Measurements from ENCODE around the gene FTCDNL1.

Gene FTCDNL1

DNA sequence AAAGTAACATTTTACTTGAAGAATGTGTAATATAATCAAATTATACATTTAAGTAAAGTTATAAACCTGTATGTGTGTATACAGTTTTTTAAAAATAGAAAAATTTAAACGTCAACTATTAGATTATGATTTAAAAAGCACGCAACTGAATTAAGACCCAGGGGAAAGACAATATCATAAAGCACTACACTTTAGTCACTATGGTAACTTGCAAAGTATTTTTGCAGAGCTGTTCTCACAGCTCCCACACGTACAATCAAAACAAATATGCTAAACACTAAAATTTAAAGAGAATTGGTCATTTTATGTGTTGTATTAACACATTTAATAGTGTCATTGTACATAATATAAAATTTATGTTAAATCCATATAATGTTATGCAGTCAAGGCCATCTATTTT is 59.7 kb downstream of the FTCDNL1 start:
- H3K4me3 ChIP-seq (ENCODE audit: extremely low read depth, insufficient read depth, low read length, poor library complexity, severe bottlenecking) = no peak overlapping the region
- H3K9me3 ChIP-seq (ENCODE audit: control insufficient read depth, low read length) = no peaks in the 10 kb centered on the region
- H3K27ac ChIP-seq (ENCODE audit: low read depth, low read length, severe bottlenecking) = no peak overlapping the region
- no peaks in the 10 kb centered on the region for H3K36me3 ChIP-seq (ENCODE audit: control insufficient read depth, insufficient read depth, low read length)
- no peaks in the 10 kb centered on the region for H3K4me1 ChIP-seq (ENCODE audit: control insufficient read depth, insufficient read depth, low read length, poor library complexity, severe bottlenecking)
- WGBS, 2 experiments (ENCODE audit: insufficient coverage in 2 of 2) = no CpG with 5 or more reads among the region's 3 CpGs

DNA sequence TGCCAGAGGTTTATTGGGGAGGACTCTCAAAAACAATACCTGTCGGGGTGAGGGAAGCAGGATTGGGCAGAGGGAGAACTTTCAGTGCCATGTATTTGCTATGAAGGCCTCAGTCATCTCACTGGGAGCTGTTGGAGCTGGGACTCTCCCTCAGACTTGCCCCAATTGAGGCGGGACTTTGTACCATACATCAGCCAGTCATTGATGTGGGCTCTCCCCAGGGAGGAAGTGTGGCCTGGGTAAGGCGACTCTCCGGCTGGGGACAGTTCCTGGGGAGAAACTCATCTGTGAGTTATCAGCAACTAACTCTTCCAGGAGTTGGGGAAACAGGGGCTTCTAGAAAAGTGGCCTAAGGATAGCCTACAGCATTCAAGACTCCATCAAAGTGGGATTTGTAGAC is 66.5 kb downstream of the FTCDNL1 start:
- Histone ChIP-seq H3K27ac (ENCODE audit: low read depth, low read length, severe bottlenecking) (no peak overlapping the region), H3K4me3 (ENCODE audit: extremely low read depth, insufficient read depth, low read length, poor library complexity, severe bottlenecking) (no peak overlapping the region), H3K9me3 (ENCODE audit: control insufficient read depth, low read length) (no peaks in the 10 kb centered on the region), H3K36me3 (ENCODE audit: control insufficient read depth, insufficient read depth, low read length) (no peaks in the 10 kb centered on the region), H3K4me1 (ENCODE audit: control insufficient read depth, insufficient read depth, low read length, poor library complexity, severe bottlenecking) (no peaks in the 10 kb centered on the region)
- 89 to 93% methylated on average over 3 to 4 of the region's 4 CpGs for WGBS, 2 experiments (ENCODE audit: insufficient coverage in 2 of 2)

DNA sequence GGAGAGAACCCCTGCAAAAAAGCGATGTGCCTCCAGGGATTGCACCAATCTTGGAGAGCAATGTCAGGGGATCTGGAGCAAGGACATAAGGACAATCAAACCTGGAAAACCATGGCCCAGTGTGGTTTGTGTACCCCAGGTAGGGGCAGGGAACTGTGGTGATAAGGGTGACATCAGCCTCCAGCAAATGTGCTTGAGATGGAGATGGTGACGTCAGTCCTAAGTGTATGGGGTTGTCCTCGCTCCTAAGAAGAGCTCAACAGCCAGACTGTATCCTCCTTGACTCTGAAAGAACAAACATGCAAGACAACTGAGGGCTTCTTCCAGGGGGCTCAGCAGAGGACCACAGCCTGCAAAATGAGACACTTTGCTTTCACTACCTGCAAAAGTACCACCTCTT is 71.4 kb downstream of the FTCDNL1 start:
- Histone ChIP-seq H3K27ac (ENCODE audit: low read depth, low read length, severe bottlenecking) (no peak overlapping the region), H3K9me3 (ENCODE audit: control insufficient read depth, low read length) (no peaks in the 10 kb centered on the region), H3K36me3 (ENCODE audit: control insufficient read depth, insufficient read depth, low read length) (no peaks in the 10 kb centered on the region), H3K4me1 (ENCODE audit: control insufficient read depth, insufficient read depth, low read length, poor library complexity, severe bottlenecking) (no peaks in the 10 kb centered on the region), H3K4me3 (ENCODE audit: extremely low read depth, insufficient read depth, low read length, poor library complexity, severe bottlenecking) (no peak overlapping the region)
- WGBS, 2 experiments (ENCODE audit: insufficient coverage in 2 of 2) = 100% methylated on average over 1 to 3 of the region's 3 CpGs

DNA sequence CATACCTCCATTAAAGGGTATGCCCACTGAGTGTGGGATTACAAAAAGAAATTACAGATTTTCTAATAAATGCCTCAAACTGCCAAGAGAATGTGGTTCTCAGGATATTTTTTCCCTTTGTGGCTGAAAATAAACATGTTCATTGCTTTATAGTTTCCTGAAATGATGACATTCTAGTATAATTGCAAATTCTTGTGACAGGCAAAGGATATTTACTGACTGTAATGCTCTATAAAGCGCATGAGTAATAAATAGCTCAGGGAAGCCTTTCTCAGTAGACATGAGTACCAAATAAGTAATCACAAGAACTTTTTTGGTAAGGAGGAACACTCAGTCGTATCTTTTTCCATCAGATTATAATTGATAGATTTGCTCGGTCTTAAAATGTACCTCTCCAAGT is 72.3 kb downstream of the FTCDNL1 start:
- no peaks in the 10 kb centered on the region for H3K36me3 ChIP-seq (ENCODE audit: control insufficient read depth, insufficient read depth, low read length)
- no peaks in the 10 kb centered on the region for H3K9me3 ChIP-seq (ENCODE audit: control insufficient read depth, low read length)
- 100% methylated on average over 1 of the region's 3 CpGs; no CpG with 5 or more reads in 1 of the 2 experiments for WGBS, 2 experiments (ENCODE audit: insufficient coverage in 2 of 2)
- no peak overlapping the region for H3K27ac ChIP-seq (ENCODE audit: low read depth, low read length, severe bottlenecking)
- no peak overlapping the region for H3K4me3 ChIP-seq (ENCODE audit: extremely low read depth, insufficient read depth, low read length, poor library complexity, severe bottlenecking)
- no peaks in the 10 kb centered on the region for H3K4me1 ChIP-seq (ENCODE audit: control insufficient read depth, insufficient read depth, low read length, poor library complexity, severe bottlenecking)

DNA sequence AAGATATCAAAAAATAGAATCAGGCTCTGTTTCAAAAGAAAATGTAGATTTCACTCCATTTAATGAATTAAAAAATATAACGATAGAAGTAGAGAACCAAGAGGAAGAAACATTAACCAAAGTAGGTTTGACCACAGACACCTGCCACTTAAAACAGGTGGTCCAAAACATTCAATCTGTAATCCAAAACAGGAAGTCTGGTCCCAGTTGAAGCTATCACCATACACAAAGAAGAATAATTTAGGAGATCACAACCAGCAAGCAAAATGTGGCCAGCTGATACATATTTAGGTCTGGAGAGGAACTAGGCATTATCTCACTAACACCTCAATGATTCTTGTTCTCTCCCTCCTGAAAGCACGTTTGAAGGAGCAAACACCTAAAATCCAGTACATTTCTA is 73.1 kb downstream of the FTCDNL1 start:
- Histone ChIP-seq H3K4me3 (ENCODE audit: extremely low read depth, insufficient read depth, low read length, poor library complexity, severe bottlenecking) (no peak overlapping the region), H3K36me3 (ENCODE audit: control insufficient read depth, insufficient read depth, low read length) (no peaks in the 10 kb centered on the region), H3K27ac (ENCODE audit: low read depth, low read length, severe bottlenecking) (no peak overlapping the region), H3K4me1 (ENCODE audit: control insufficient read depth, insufficient read depth, low read length, poor library complexity, severe bottlenecking) (no peaks in the 10 kb centered on the region), H3K9me3 (ENCODE audit: control insufficient read depth, low read length) (no peaks in the 10 kb centered on the region)
- WGBS, 2 experiments (ENCODE audit: insufficient coverage in 2 of 2) = no CpG with 5 or more reads among the region's 2 CpGs

DNA sequence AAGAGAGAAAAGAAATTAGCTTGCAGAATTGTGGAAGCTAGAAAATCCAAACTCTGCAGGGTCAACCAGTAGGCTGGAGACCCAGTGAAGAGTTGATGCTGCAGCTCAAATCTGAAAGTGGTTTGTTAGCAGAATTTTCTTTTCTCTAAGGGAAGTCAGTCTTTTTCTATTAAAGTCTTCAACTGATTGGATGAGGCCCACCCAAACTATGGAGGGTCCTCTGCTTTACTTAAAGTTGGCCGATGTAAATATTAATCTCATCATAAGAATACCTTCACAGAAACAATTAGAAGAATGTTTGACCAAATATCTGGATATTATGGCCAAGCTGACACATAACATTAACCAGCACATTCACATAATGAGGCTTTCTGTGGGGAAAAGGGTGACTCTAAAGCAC is 73.7 kb downstream of the FTCDNL1 start:
- no peak overlapping the region for H3K27ac ChIP-seq (ENCODE audit: low read depth, low read length, severe bottlenecking)
- no peak overlapping the region for H3K4me3 ChIP-seq (ENCODE audit: extremely low read depth, insufficient read depth, low read length, poor library complexity, severe bottlenecking)
- no peaks in the 10 kb centered on the region for H3K36me3 ChIP-seq (ENCODE audit: control insufficient read depth, insufficient read depth, low read length)
- WGBS, 2 experiments (ENCODE audit: insufficient coverage in 2 of 2) = no CpG with 5 or more reads among the region's 1 CpG
- H3K4me1 ChIP-seq (ENCODE audit: control insufficient read depth, insufficient read depth, low read length, poor library complexity, severe bottlenecking) = peaks cover 5% of the 10 kb centered on the region
- no peaks in the 10 kb centered on the region for H3K9me3 ChIP-seq (ENCODE audit: control insufficient read depth, low read length)

DNA sequence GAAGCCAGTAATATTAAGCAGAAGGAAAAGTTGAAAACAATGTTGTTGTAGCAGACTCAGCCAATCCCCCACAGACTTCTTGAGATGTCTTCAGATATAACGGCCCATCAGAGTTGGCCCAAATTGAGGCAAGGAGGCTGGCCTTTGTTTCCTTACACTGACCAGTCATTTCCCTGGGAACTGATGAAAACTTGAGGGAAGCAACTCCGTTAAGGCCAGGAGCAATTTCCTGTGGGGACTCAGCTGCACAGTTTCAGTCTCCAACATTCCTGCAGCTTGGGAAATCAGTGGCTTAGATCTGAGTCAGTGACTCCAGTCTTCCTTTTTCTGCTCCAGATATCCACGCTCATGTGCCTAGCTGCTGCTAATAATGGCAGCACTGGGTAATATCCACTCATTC is 75.7 kb downstream of the FTCDNL1 start:
- peaks cover 9% of the 10 kb centered on the region for H3K4me1 ChIP-seq (ENCODE audit: control insufficient read depth, insufficient read depth, low read length, poor library complexity, severe bottlenecking)
- H3K9me3 ChIP-seq (ENCODE audit: control insufficient read depth, low read length) = no peaks in the 10 kb centered on the region
- H3K4me3 ChIP-seq (ENCODE audit: extremely low read depth, insufficient read depth, low read length, poor library complexity, severe bottlenecking) = no peak overlapping the region
- no peaks in the 10 kb centered on the region for H3K36me3 ChIP-seq (ENCODE audit: control insufficient read depth, insufficient read depth, low read length)
- H3K27ac ChIP-seq (ENCODE audit: low read depth, low read length, severe bottlenecking) = peak overlapping the region; percentile 13
- WGBS, 2 experiments (ENCODE audit: insufficient coverage in 2 of 2) = 55 to 90% methylated on average over 1 to 3 of the region's 3 CpGs

DNA sequence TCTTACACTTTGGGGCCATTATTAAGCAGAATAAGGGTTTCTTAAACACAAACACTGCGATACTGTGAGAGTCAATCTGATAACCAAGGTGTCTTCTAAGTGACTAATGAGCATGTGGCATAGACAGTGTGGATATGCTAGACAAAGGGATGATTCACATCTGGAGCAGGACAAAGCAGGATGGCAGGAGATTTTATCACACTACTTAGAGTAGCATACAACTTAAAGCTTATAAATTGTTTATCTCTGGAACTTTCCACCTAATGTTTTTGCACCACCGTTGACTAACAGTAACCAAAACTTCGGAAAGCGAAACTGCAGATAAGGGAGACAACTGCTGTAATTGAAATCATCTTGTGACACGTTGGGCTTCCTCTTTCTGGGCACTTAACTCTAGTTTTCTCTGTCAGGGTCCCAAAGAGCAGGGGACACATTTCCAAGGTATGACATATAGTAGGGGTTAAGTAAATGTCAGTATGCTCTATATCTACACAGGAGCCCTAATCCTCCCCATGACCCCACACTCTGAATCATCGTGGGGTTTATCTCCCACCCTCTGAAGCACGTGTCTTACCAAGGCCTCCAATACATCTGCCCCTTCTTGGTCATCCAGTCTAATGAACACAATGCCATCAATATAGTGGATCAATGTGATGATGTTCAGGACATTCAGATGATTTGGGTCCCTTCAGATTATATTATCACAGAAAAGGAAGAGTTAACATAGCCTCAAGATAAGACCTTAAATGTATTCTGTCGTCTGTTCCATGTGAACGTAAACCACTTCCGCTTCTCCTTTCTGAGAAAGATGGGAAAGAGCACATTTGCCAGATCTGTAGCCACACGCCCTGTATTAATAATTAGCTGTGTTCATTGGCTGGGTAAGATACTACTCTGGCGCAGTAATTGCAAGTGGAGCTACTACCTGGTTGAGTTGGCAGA is 78.7 kb downstream of the FTCDNL1 start:
- Histone ChIP-seq H3K4me3 (ENCODE audit: extremely low read depth, insufficient read depth, low read length, poor library complexity, severe bottlenecking) (no peak overlapping the region), H3K4me1 (ENCODE audit: control insufficient read depth, insufficient read depth, low read length, poor library complexity, severe bottlenecking) (peaks cover 9% of the 10 kb centered on the region), H3K27ac (ENCODE audit: low read depth, low read length, severe bottlenecking) (no peak overlapping the region), H3K9me3 (ENCODE audit: control insufficient read depth, low read length) (no peaks in the 10 kb centered on the region), H3K36me3 (ENCODE audit: control insufficient read depth, insufficient read depth, low read length) (no peaks in the 10 kb centered on the region)
- WGBS, 2 experiments (ENCODE audit: insufficient coverage in 2 of 2) = 88 to 94% methylated on average over 9 to 12 of the region's 12 CpGs

DNA sequence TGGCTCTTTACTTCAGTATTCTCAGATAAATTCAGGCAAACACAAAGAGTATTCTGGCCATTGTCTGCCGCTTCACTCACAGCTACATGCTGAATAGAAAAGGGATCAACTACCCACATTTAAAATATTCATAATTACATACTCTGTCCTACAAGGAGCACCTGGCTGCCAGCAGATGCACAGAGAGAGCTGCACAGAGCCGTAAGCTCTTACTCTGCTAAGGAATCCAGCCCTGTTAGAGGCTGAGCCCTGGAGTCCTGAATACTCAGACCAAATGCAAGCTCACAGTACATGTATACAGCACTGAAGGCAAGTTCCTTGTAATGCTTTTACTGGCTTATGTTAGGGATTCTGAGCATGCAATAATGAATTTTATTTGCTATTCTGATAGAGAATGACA is 80.3 kb downstream of the FTCDNL1 start:
- Histone ChIP-seq H3K27ac (ENCODE audit: low read depth, low read length, severe bottlenecking) (no peak overlapping the region), H3K36me3 (ENCODE audit: control insufficient read depth, insufficient read depth, low read length) (no peaks in the 10 kb centered on the region), H3K4me1 (ENCODE audit: control insufficient read depth, insufficient read depth, low read length, poor library complexity, severe bottlenecking) (peaks cover 9% of the 10 kb centered on the region), H3K4me3 (ENCODE audit: extremely low read depth, insufficient read depth, low read length, poor library complexity, severe bottlenecking) (no peak overlapping the region), H3K9me3 (ENCODE audit: control insufficient read depth, low read length) (no peaks in the 10 kb centered on the region)
- 82 to 90% methylated on average over 1 to 2 of the region's 2 CpGs for WGBS, 2 experiments (ENCODE audit: insufficient coverage in 2 of 2)

DNA sequence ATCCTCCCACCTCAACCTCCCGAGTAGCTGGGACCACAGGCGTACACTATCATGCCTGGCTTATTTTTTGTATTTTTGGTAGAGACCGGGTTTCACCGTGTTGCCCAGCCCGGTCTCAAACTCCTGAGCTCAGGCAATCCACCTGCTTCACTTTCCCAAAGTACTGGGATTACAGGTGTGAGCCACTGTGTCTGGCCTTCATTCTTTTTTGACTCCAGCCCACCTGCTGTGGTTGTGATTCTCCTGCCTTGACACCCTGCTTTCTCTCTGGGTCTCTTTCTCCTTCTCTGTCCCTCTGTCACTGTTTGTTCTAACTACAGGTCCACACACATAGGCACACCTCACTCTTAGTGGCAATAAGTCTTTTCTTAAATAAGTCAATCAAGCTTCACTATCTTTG is 85.3 kb downstream of the FTCDNL1 start:
- 76 to 94% methylated on average over 2 of the region's 5 CpGs for WGBS, 2 experiments (ENCODE audit: insufficient coverage in 2 of 2)

DNA sequence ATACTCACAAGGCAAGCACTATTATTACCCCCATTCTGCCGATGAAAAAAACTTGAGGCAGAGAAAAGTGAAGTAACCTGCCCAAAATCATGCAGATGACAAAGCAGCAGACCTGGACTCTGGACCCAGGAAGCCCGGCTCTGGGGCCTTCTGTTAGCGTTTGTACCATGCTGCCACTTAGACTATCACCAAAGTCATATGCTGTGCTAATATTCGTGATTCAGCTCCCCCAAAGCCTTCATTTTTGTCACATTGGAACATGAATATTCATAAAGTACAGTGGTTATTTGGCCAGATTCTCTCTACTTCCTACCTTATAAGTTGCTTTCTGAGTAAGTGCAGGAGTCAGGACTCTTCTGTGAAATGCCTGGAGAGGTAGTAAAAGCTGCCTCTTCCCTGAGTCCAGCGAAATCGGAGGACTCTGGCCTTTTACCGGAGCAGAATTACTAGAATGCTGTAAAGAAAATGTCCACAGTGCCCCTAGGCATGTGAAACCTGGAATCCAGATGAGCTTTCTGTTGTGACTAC is 86.7 kb downstream of the FTCDNL1 start:
- H3K27ac ChIP-seq (ENCODE audit: low read depth, low read length, severe bottlenecking) = no peak overlapping the region

More for the DNA sequence above, 85.3 kb downstream of the FTCDNL1 start:
- no peaks in the 10 kb centered on the region for H3K36me3 ChIP-seq (ENCODE audit: control insufficient read depth, insufficient read depth, low read length)
- H3K4me1 ChIP-seq (ENCODE audit: control insufficient read depth, insufficient read depth, low read length, poor library complexity, severe bottlenecking) = peaks cover 2% of the 10 kb centered on the region
- H3K27ac ChIP-seq (ENCODE audit: low read depth, low read length, severe bottlenecking) = no peak overlapping the region
- H3K4me3 ChIP-seq (ENCODE audit: extremely low read depth, insufficient read depth, low read length, poor library complexity, severe bottlenecking) = no peak overlapping the region
- H3K9me3 ChIP-seq (ENCODE audit: control insufficient read depth, low read length) = no peaks in the 10 kb centered on the region

More for the DNA sequence above, 86.7 kb downstream of the FTCDNL1 start:
- Histone ChIP-seq H3K4me1 (ENCODE audit: control insufficient read depth, insufficient read depth, low read length, poor library complexity, severe bottlenecking) (peaks cover 5% of the 10 kb centered on the region), H3K36me3 (ENCODE audit: control insufficient read depth, insufficient read depth, low read length) (no peaks in the 10 kb centered on the region), H3K4me3 (ENCODE audit: extremely low read depth, insufficient read depth, low read length, poor library complexity, severe bottlenecking) (no peak overlapping the region), H3K9me3 (ENCODE audit: control insufficient read depth, low read length) (no peaks in the 10 kb centered on the region)
- WGBS, 2 experiments (ENCODE audit: insufficient coverage in 2 of 2) = 96 to 97% methylated on average over 4 to 6 of the region's 7 CpGs
